ENCODE results near the gene CRACDL.

DNA sequence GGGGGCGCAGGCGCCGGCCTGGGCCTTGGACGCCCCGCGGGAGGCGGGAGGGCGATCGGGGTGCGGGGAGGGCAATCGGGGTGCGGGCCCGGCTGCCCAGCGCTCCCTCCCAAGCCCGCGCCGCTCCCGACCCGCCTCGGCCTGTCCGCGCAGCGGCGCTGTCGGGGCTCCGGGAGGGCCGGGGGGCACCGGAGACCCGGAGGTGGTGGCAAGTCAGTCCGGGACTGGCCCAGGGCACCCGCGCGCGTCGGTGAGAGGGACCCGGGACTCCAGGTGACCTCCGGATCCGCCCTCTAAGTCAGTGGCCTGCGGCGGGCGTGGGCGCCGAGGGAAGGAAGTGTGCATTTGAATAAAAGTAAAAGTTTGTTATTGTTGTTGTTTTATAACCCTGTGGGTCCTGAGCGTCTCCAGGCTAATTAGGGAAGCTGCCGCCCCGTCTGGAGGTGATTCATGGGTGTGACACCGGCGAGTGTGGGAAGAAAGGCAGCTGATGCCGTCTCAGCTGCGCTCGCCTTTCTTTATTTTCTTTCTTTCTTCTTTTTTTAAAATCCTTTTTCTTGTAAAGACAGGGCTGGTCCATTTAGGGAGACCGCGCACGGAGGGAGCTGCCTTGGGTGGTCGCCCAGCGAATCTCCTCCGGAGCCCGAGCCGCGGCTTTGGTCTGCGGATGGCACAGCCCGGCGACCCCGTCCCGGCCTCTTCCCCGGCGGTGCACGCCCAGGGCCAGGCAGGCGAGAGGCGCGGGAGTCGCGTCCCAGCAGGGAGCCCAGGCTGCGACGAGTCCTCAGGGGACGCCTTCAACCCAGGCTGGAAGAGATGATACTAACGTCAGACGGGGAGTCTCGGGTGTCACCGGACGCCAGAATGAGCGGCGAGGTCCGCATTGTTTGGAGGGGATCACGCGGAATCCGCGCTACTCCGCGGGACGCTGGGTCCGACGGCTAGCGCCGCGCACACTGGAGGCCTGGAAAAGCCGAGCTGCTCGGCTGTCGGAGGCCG is 627 bp upstream of the CRACDL start:
- TF ChIP-seq, protein P1, sequence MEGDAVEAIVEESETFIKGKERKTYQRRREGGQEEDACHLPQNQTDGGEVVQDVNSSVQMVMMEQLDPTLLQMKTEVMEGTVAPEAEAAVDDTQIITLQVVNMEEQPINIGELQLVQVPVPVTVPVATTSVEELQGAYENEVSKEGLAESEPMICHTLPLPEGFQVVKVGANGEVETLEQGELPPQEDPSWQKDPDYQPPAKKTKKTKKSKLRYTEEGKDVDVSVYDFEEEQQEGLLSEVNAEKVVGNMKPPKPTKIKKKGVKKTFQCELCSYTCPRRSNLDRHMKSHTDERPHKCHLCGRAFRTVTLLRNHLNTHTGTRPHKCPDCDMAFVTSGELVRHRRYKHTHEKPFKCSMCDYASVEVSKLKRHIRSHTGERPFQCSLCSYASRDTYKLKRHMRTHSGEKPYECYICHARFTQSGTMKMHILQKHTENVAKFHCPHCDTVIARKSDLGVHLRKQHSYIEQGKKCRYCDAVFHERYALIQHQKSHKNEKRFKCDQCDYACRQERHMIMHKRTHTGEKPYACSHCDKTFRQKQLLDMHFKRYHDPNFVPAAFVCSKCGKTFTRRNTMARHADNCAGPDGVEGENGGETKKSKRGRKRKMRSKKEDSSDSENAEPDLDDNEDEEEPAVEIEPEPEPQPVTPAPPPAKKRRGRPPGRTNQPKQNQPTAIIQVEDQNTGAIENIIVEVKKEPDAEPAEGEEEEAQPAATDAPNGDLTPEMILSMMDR (IDR thresholded peaks at IDR 0.05), result no peak; the same call in 1 of the 2 replicates
- no peak for TF ChIP-seq POLR2AphosphoS5 (IDR thresholded peaks at IDR 0.05; ENCODE audit: low read depth, low read length)
- TF ChIP-seq SIN3A (IDR thresholded peaks at IDR 0.05; ENCODE audit: borderline replicate concordance, insufficient read depth, low read depth, low read length), result no peak
- no peak for TF ChIP-seq TCF7L2 (IDR thresholded peaks at IDR 0.05; ENCODE audit: low read depth, low read length)
- TF ChIP-seq, protein P2, sequence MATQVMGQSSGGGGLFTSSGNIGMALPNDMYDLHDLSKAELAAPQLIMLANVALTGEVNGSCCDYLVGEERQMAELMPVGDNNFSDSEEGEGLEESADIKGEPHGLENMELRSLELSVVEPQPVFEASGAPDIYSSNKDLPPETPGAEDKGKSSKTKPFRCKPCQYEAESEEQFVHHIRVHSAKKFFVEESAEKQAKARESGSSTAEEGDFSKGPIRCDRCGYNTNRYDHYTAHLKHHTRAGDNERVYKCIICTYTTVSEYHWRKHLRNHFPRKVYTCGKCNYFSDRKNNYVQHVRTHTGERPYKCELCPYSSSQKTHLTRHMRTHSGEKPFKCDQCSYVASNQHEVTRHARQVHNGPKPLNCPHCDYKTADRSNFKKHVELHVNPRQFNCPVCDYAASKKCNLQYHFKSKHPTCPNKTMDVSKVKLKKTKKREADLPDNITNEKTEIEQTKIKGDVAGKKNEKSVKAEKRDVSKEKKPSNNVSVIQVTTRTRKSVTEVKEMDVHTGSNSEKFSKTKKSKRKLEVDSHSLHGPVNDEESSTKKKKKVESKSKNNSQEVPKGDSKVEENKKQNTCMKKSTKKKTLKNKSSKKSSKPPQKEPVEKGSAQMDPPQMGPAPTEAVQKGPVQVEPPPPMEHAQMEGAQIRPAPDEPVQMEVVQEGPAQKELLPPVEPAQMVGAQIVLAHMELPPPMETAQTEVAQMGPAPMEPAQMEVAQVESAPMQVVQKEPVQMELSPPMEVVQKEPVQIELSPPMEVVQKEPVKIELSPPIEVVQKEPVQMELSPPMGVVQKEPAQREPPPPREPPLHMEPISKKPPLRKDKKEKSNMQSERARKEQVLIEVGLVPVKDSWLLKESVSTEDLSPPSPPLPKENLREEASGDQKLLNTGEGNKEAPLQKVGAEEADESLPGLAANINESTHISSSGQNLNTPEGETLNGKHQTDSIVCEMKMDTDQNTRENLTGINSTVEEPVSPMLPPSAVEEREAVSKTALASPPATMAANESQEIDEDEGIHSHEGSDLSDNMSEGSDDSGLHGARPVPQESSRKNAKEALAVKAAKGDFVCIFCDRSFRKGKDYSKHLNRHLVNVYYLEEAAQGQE (IDR thresholded peaks at IDR 0.05; ENCODE audit: insufficient read depth in 1 of 2, low read depth in 2 of 2, low read length in 1 of 2), result no peak

All from Panc1 (cell line).